ENCODE data around the gene PHRF1.

PHRF1 gene

DNA sequence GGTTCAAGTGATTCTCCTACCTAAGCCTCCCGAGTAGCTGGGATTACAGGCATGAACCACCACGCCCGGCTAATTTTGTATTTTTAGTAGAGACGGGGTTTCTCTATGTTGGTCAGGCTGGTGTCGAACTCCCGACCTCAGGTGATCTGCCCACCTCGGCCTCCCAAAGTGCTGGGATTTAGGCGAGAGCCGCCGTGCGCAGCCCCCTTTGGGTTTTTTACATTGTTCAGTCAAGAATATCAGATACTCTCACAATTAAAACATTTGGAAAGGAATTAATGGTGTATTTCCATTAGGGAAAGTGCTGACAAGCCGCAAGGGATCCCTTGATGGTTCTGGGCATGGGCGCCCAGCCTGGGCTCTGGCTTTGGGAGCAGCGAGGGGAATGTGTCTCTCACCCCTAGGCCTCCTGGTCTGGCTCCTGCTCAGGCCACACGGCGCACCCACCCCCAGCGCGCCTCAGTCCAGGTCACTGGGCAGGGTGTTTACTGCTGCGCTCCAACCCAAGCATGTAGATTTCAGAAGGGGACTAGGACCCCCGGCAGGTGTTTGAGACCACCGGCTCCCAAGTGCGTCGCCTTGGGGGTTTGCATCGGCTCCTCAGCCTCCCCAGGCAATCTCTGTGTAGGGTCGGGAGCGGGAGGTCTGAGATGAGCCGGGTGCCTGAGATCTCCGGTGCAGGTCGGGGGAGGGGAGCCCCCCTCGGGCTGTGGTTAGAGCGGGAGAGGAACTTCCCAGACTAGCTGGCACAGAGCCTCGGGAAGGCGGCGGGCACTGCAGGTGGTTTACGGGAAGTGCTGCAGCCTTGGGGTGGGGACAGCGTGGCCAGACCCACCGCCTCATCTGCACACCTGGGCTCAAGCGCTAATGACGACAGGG, 40.3 kb downstream of the PHRF1 start:
- no peak for DNase-seq

GRCh38 chr11:617199-617911, 41.1 kb downstream of the PHRF1 start:
- no peak for DNase-seq

GRCh38 chr11:617912-618682, 41.8 kb downstream of the PHRF1 start:
- no peak for DNase-seq

GRCh38 chr11:618856-619627, 42.8 kb downstream of the PHRF1 start:
- no peak for DNase-seq

DNA sequence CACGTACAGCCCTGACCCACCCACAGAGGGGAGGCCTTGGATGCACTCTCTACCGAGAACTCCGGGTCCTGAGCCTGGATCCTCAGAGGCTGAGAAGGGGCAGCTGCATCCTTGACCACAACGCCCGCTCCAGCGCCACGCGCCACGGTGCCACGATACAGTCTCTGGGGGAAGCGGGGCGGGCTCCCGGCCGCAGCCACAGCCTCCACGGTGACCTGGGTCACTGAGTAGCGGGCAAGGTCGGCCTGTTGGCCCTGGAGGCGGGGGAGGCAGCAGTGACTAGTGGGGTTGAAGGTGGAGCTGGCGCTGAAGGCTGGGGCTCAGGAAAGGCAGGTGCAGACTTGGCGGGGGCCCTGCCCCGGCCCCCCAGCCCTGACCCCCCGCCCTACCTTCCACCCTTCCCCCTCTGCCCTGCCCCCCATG, 43.4 kb downstream of the PHRF1 start:
- no peak for DNase-seq

DNA sequence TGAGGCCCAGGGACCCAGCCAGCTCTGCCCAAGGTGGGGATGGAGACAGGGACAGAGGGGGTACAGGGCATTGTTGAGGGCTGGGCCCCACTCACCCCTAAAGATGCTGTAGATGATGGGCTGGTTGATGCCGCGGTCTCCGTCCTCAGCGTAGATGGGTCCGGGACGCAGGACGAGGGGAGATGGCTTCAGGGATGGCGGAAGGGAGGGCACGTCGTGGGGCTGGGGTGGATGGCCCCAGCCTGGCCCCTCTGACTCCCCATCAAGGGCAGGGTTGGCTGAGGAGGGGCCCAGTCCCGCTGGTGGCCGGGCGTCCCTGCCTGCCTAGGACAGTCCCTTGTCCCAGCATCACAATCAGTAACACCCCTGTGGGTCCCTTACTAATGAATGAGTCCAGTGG, 43.9 kb downstream of the PHRF1 start:
- no peak for DNase-seq

DNA sequence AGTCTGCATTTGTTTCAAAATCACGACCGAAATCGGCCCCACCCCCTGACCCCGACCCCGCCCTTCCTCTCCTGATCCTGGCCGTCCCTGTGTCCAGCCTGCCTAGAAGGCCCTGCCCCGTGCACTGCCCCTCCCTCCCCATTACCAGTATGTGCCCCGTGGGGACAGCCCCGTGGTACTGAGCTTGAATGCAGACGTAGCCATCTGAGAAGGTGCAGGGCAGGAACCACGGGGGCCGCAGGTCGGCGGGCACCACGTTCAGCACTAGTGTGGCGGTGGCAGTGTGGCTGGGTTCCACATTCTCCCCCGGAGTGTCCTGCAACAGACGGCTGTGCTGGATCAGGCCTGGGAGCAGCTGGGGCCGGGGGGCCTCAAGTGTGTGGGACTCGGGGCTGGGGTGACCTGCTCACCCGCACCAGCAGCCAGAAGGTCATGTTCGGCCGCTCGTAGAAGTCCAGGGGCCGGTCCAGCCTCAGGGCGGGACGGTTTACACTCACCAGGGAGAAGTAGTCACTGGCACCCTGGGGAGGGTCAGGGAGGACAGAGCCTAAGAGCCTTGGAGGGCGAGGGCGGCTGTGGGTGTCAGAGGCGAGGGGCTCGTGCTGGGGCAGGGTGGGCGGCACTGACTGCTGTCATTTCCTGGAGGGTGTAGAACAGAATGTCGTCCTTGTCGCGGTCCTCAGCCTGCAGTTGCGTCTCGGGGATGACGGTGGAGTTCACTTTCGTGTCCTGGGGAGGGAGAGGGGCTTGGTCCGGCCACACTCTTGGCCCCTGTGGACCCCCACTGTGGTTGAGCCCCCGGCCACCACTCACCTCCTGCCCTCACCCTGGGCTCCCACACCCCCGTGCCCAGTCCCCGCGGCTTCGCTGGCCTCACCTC, 44.9 kb downstream of the PHRF1 start:
- no peak for DNase-seq

- no peak for DNase-seq
Observed at GRCh38 chr11:621838-622237, 45.6 kb downstream of the PHRF1 start.

GRCh38 chr11:623349-623869, 47.1 kb downstream of the PHRF1 start:
- no peak for DNase-seq

GRCh38 chr11:623999-624704, 47.9 kb downstream of the PHRF1 start:
- DNase-seq, result no peak

GRCh38 chr11:624705-625635, 48.7 kb downstream of the PHRF1 start, which contains the start of gene CDHR5:
TSS of gene CDHR5 (minus strand) at chr11:624955. CDS start at chr11:624902, 53 bp downstream.
- no peak for DNase-seq

DNA sequence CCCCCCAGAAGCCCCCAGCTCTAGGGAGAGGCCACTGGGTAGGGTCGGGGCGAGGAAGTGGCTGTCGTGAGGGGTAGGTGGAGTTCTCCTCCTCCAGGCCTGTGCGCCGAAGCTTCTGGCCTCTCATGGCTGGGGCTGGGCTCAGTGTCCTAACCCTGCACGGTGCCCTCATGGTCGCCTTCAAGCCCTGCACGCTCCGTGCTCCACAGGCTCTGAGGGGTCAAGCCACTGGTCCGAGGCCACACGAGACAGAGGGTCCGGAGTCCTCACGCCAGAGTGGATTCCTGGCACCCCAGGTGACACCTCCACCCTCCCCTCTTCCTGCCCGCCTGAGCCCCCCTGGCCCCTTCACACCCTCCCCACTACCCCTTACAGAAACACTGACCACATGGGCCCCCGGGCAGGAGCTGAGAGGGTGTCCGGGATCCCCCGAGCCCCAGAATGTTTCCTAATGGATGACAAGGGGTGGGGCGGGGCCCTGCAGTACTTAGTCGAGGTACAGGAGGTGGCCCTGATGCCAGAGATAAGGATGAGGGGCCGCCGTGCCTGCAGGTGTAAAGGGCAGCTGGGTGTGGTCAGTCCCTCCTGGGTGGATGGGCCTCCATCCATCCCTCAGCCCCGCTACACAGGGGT, 49.5 kb downstream of the PHRF1 start:
- no peak for DNase-seq

DNA sequence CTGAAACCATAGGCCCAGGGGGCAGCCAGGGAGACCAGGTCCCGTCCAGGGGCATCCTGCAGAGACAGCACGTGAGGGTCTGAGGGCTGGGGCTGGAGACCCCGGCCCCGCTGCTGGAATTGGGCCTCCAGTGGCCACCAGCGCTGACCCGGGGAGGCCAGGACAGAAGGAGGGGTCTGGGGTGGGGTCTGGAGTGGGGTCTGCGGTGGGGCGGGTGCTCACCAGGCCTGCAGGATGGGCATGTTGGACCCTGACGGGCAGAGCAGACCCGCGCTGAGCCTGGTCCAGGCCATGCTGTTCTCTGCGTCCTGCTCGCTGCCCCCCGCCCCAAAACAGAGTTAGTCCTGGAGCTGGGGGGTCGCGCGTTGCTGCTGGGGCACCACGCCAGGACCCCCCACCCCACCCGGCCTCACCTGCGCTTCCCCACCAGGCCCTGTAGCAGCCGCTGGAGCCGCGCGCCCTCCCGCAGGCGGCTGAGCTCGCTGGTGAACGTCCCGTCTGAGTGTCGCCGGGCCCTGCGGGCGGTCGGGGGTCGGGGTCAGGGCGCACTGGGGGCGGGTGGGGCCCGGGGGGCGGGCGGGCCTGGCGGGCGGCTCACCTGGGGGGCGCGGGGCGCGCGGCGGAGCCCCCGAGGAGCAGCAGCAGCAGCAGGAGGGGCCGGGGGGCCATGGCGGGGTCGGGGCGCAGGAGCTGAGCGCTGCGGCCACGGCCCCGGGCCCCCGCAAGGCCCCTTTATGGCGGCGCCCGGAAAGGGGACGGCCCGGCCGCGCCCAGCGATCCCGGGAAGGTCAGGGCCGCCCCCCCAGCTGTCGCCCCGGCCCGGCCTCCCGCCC, 50.4 kb downstream of the PHRF1 start, which contains the start of gene SCT:
Gene SCT, minus strand, starts transcription at position 707 of the 833 bp plus-strand sequence. Its CDS starts 38 bp downstream, at position 669.
- DNase-seq, result no peak

DNA sequence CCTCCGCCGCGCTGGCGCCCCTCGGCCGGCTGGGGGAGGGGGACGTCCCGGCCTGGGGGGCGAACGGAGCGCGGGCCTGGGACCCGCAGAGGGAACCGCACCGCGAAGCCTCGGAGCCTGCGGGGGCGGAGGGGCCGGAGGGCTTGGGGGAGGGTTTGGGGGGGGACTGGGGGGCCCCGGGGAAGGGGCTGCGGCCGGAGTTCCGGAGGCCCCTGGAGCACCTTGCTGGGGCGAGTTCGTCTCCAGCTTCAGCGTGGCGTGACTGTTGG, 51.0 kb downstream of the PHRF1 start:
- DNase-seq, result no peak

DNA sequence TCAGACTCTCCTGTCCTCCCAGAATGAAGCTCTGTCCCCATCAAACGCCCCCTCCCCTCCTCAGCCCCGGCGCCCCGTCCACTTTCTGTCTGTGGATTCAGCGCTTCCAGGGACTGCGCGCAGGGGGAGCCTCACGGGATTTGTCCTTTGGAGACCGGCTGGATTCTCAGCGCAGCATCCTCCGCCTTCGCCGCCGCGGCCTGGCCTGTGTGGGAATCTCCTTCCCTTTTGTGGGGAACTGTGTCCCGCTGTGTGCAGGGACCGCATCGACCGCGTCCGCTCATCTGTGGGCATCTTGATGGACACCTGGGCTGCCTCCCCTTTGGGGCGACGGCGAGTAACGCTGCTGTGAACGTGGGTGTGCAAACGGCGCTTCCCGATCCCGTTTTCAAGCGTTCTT, 51.8 kb downstream of the PHRF1 start:
- no peak for DNase-seq

DNA sequence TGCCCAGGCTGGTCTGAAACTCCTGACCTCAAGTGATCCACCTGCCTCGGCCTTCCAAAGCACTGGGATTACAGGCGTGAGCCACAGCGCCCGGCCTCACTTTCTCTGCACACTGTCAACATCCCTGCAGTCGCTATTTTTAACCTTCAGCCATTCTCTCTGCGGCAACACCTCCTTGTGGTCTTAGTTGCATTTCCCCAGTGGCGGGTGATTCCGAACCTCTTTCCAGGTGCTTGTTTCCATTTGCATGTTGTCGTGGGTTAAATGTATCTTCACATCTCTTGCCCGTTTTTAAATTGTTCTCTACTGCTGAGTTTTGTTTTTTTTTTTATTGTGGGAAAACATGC, 52.9 kb downstream of the PHRF1 start:
- DNase-seq, result no peak

GRCh38 chr11:630871-631270, 54.6 kb downstream of the PHRF1 start:
- no peak for DNase-seq

DNA sequence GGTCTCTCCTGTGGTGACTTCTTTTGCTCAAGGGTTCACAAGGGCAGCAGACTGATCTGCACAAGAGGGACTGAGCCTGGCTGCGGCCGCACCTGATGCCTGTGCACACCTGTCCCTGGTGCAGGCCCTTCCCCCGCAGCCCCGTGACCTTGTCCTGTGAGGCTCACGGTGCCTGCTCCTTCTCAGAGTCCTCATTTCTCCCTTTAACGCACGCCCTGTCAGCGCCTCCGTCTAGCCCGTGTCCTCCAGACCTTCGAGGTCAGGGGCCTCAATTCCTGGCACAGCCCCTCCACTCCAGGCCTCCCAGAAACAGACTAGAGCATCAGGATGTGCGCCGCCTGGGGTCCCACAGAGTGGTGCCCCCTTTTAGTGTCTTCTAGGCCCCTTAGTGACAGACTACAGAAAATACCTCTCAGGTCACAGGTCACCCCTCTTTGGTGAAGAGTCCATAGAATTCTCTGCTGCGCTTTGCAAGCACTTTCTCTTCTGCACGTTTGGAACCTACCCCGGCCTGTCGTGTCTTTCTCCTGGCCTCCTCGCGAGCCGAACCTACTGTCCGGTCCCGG, 59.8 kb downstream of the PHRF1 start:
- DNase-seq, result no peak
